Neural cell (in vitro differentiated cells): ENCODE measurements around the gene SPATA13. TPM values are rescaled to one million over a fixed set of nuclear protein-coding genes. Genes with fewer than 3 reads are reported as not detected.

ENCODE experiments used
- H2AFZ ChIP-seq: fragments of 200-600, 300-800 bp; sonication (generic), shearing (Covaris generic); 2 replicates; pipeline ENCODE4 v1.6.0; 2014; ENCODE audit warnings: low read depth, mild to moderate bottlenecking, antibody characterized with exemption, low read length, moderate library complexity
- H3F3A ChIP-seq: fragments of 200-600 bp; shearing (Covaris generic); 2 replicates; pipeline ENCODE4 v1.6.1; 2016; ENCODE audit warnings: mild to moderate bottlenecking, moderate library complexity, mixed read lengths, antibody characterized with exemption, low read length; ENCODE audit not compliant: insufficient read depth, poor library complexity, severe bottlenecking
- H3K27ac ChIP-seq: fragments of 200-600, 300-800 bp; sonication (generic), shearing (Covaris generic); 2 replicates; pipeline ENCODE4 v1.5.1; 2014; ENCODE audit warnings: mild to moderate bottlenecking, low read length, moderate library complexity
- H3K27me3 ChIP-seq: fragments of 300-800, 200-600 bp; sonication (generic), shearing (Covaris generic); 2 replicates; pipeline ENCODE4 v1.6.0; 2014; ENCODE audit warnings: mild to moderate bottlenecking, low read depth, low read length, moderate library complexity; ENCODE audit not compliant: insufficient read depth
- H3K36me3 ChIP-seq: fragments of 300-800, 200-600 bp; sonication (generic), shearing (Covaris generic); 2 replicates; pipeline ENCODE4 v1.5.1; 2014; ENCODE audit warnings: mild to moderate bottlenecking, antibody characterized with exemption, low read length, moderate library complexity; ENCODE audit not compliant: insufficient read depth
- H3K4me2 ChIP-seq: fragments of 300-800, 200-600 bp; sonication (generic), shearing (Covaris generic); 2 replicates; pipeline ENCODE4 v1.6.0; 2014; ENCODE audit warnings: mild to moderate bottlenecking, low read length
- H3K4me3 ChIP-seq: fragments of 300-800, 200-600 bp; sonication (generic), shearing (Covaris generic); 2 replicates; pipeline ENCODE4 v1.5.1; 2014; ENCODE audit warnings: mild to moderate bottlenecking, low read length, moderate library complexity
- H3K79me2 ChIP-seq: fragments of 200-600 bp; shearing (Covaris generic); replicated peaks from 2 replicates; pipeline ENCODE4 v1.6.0; 2014; ENCODE audit warnings: mild to moderate bottlenecking, low read length, moderate library complexity; ENCODE audit not compliant: insufficient read depth
- H3K9ac ChIP-seq: fragments of 300-800, 200-600 bp; sonication (generic), shearing (Covaris generic); 2 replicates; pipeline ENCODE4 v1.6.1; 2016; ENCODE audit warnings: mild to moderate bottlenecking, low read length, mixed read lengths
- H3K9me2 ChIP-seq: fragments of 200-600 bp; shearing (Covaris generic); 2 replicates; pipeline ENCODE4 v1.6.1; 2016; ENCODE audit warnings: mild to moderate bottlenecking, low read length, mixed read lengths; ENCODE audit not compliant: insufficient read depth
- H3K9me3 ChIP-seq: fragments of 200-600, 300-800 bp; sonication (generic), shearing (Covaris generic); 2 replicates; pipeline ENCODE4 v1.6.1; 2016; ENCODE audit warnings: mild to moderate bottlenecking, mixed run types, low read length, moderate library complexity, mixed read lengths
- H4K20me1 ChIP-seq: fragments of 200-600 bp; shearing (Covaris generic); 2 replicates; pipeline ENCODE4 v1.6.1; 2016; ENCODE audit warnings: mild to moderate bottlenecking, mixed run types; ENCODE audit not compliant: insufficient read depth
- CTCF ChIP-seq: fragments of 450-650 bp; IDR thresholded peaks from 2 replicates; pipeline ENCODE4 v1.5.1; 2014; ENCODE audit warnings: antibody characterized with exemption, mild to moderate bottlenecking, moderate library complexity; ENCODE audit not compliant: poor library complexity, severe bottlenecking
- EP300 ChIP-seq: fragments of 450-650 bp; conservative IDR thresholded peaks from 2 replicates; pipeline ENCODE4 v1.6.1; 2014; ENCODE audit warnings: antibody characterized with exemption, mild to moderate bottlenecking, moderate library complexity; ENCODE audit not compliant: poor library complexity, severe bottlenecking
- EZH2 ChIP-seq: fragments of 200-600, 300-800 bp; shearing (Covaris generic), sonication (generic); IDR thresholded peaks from 2 replicates; pipeline ENCODE4 v1.6.1; 2014; ENCODE audit warnings: antibody characterized with exemption, low read length, borderline replicate concordance, mild to moderate bottlenecking; ENCODE audit not compliant: insufficient read depth, poor library complexity, severe bottlenecking
- MXI1 ChIP-seq: fragments of 450-650 bp; conservative IDR thresholded peaks from 2 replicates; pipeline ENCODE4 v1.6.1; 2014; ENCODE audit warnings: antibody characterized with exemption, mild to moderate bottlenecking; ENCODE audit not compliant: poor library complexity, severe bottlenecking
- POLR2AphosphoS5 ChIP-seq: IDR thresholded peaks from 2 replicates; pipeline ENCODE4 v1.6.1; 2012
- RAD21 ChIP-seq: fragments of 450-650 bp; conservative IDR thresholded peaks from 2 replicates; pipeline ENCODE4 v1.6.1; 2014; ENCODE audit warnings: antibody characterized with exemption, mild to moderate bottlenecking, moderate library complexity
- REST ChIP-seq: IDR thresholded peaks from 2 replicates; pipeline ENCODE4 v1.6.1; 2012; ENCODE audit warnings: borderline replicate concordance
- SMC3 ChIP-seq: fragments of 450-650 bp; conservative IDR thresholded peaks from 2 replicates; pipeline ENCODE4 v1.6.1; 2014; ENCODE audit warnings: antibody characterized with exemption, mild to moderate bottlenecking, moderate library complexity; ENCODE audit not compliant: poor library complexity
- TAF1 ChIP-seq: IDR thresholded peaks from 2 replicates; pipeline ENCODE4 v1.6.1; 2012; ENCODE audit warnings: low read depth
- polyA plus RNA-seq: library from polyadenylated mRNA; depleted of rRNA; stranded (reverse); fragments of >200 nt; gene quantifications from 2 replicates; pipeline ENCODE4 v1.2.3, GENCODE V29; 2014

The SPATA13 gene
- polyA plus RNA-seq, 1 donor from 2014 or later, result 15.5 TPM

- Histone ChIP-seq H3K79me2 (no peaks in the 10 kb centered on the region), H3K9me3 (no peaks in the 10 kb centered on the region), H3K27ac (peak overlapping the region; percentile 3), H3K9me2 (no peaks in the 10 kb centered on the region), H2AFZ (no peak overlapping the region), H3F3A (no peaks in the 10 kb centered on the region), H3K27me3 (no peaks in the 10 kb centered on the region), H3K4me2 (no peak overlapping the region), H3K36me3 (no peaks in the 10 kb centered on the region), H3K9ac (no peak overlapping the region), H4K20me1 (no peaks in the 10 kb centered on the region), H3K4me3 (no peak overlapping the region)
- TF ChIP-seq CTCF (no peak), RAD21 (no peak), POLR2AphosphoS5 (no peak), EP300 (no peak), MXI1 (no peak), EZH2 (no peak), SMC3 (no peak), TAF1 (no peak), REST (no peak)
Measured at GRCh38 chr13:24129914-24130774, 30.4 kb upstream of the SPATA13 start.

- Histone ChIP-seq H3K27me3 (no peaks in the 10 kb centered on the region), H3K27ac (no peak overlapping the region), H3K4me3 (no peak overlapping the region), H3K4me2 (no peak overlapping the region), H3F3A (no peaks in the 10 kb centered on the region), H4K20me1 (no peaks in the 10 kb centered on the region), H3K9me3 (no peaks in the 10 kb centered on the region), H3K79me2 (no peaks in the 10 kb centered on the region), H3K9me2 (no peaks in the 10 kb centered on the region), H3K9ac (no peak overlapping the region), H3K36me3 (no peaks in the 10 kb centered on the region), H2AFZ (no peak overlapping the region)
- no peak for TF ChIP-seq REST
Measured at GRCh38 chr13:24131749-24132148, 28.8 kb upstream of the SPATA13 start.
